GDM1 (cell line): ENCODE measurements around the gene PDCD6IP.
"Not testable (repeated sequence)": the region's sequence is repeated elsewhere in the genome, so short reads cannot be mapped to it uniquely, and the experiment has no call there.

Source experiments
- DNase-seq: peaks from one replicate; lab custom pipeline; 2025; lab: John Stamatoyannopoulos, UW

PDCD6IP gene

GRCh38 chr3:33798418-33799201 is at the start of gene PDCD6IP:
Gene PDCD6IP (plus strand): TSS chr3:33798630. CDS start chr3:33798729, 99 bp downstream.
- DNase-seq = peak; percentile 87

GRCh38 chr3:33749546-33750210 is 48.8 kb upstream of the PDCD6IP start:
- peak; percentile 18 for DNase-seq

GRCh38 chr3:33750211-33750548 is 48.2 kb upstream of the PDCD6IP start:
- no peak for DNase-seq

GRCh38 chr3:33751336-33751735 is 47.1 kb upstream of the PDCD6IP start:
- no peak for DNase-seq

GRCh38 chr3:33754391-33754790 is 44.0 kb upstream of the PDCD6IP start:
- not testable (repeated sequence) for DNase-seq

- no peak for DNase-seq
Measured at GRCh38 chr3:33758281-33758680, 40.1 kb upstream of the PDCD6IP start.

- DNase-seq = no peak
Measured at GRCh38 chr3:33758864-33759263, 39.6 kb upstream of the PDCD6IP start.

GRCh38 chr3:33768578-33769330 is 29.7 kb upstream of the PDCD6IP start:
- no peak for DNase-seq

GRCh38 chr3:33773637-33774036 is 24.8 kb upstream of the PDCD6IP start:
- DNase-seq = no peak

- no peak for DNase-seq
Measured at GRCh38 chr3:33775363-33775762, 23.1 kb upstream of the PDCD6IP start.

GRCh38 chr3:33777996-33778395 is 20.4 kb upstream of the PDCD6IP start:
- no peak for DNase-seq

GRCh38 chr3:33779751-33780150 is 18.7 kb upstream of the PDCD6IP start:
- DNase-seq = no peak

GRCh38 chr3:33781413-33781812 is 17.0 kb upstream of the PDCD6IP start:
- DNase-seq = not testable (repeated sequence)

GRCh38 chr3:33786565-33787327 is 11.7 kb upstream of the PDCD6IP start:
- DNase-seq = no peak

- peak; percentile 59 for DNase-seq
Measured at GRCh38 chr3:33787328-33788009, 11.0 kb upstream of the PDCD6IP start.

GRCh38 chr3:33789183-33789954 is 9.1 kb upstream of the PDCD6IP start:
- DNase-seq = no peak

GRCh38 chr3:33790091-33790490 is 8.3 kb upstream of the PDCD6IP start:
- DNase-seq = no peak

- DNase-seq = peak; percentile 31
Measured at GRCh38 chr3:33791477-33792166, 6.8 kb upstream of the PDCD6IP start.

GRCh38 chr3:33792167-33792892 is 6.1 kb upstream of the PDCD6IP start:
- no peak for DNase-seq
